ENCODE measurements around the gene CCT6A.
"Not testable (repeated sequence)": the region's sequence is repeated elsewhere in the genome, so short reads cannot be mapped to it uniquely, and the experiment has no call there.

CCT6A gene

GRCh38 chr7:56051339-56052191 lies at the start of gene CCT6A, which contains the start of gene PSPH:
CCT6A (plus strand) TSS chr7:56051765; CDS start chr7:56051849, 84 bp downstream.
PSPH (minus strand) TSS chr7:56051444; CDS start chr7:56021212, 30,232 bp downstream.
- peak; percentile 97 for DNase-seq

DNA sequence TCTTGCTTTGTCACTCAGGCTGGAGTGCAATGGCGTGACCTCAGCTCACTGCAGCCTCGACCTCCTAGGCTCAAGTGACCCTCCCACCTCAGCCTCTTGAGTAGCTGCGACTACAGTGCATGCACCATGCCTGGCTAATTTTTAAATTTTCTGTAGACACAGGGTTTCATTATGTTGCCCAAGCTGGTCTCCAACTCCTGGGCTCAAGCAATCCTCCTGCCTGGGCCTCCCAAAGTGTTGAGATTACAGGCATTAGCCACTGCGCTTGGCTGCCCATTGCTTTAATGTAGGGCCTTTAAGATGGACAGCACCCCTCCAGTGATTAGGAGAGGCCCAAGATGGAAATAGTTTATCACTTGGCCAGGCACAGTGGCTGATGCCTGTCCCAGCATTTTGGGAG lies 47.8 kb upstream of the CCT6A start:
- no peak for DNase-seq

DNA sequence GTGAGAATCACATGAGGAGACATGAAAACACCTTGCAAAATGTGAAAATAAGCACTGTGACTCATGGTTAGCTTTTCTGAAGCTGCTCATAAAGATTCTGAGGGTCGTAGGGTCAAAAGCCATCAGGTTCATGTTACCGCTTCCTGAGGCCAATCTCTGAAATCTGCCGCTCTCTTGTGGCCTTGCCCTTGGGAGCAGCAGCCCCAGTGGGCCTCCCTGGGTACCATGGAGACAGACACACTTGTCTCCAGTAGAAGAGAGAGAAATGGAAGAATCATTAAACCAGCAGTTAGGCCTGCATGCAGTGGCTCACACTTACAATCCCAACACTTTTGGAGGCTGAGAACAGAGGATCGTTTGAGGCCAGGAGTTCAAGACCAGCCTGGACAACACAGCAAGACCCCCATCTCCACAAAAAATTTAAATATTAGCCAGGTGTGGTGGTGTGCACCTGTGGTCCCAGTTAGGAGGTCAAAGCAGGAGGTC lies 44.4 kb upstream of the CCT6A start:
- DNase-seq: peak; percentile 17

- no peak for DNase-seq
Observed at GRCh38 chr7:56007891-56008290, 43.7 kb upstream of the CCT6A start.

GRCh38 chr7:56009695-56010094 lies 41.9 kb upstream of the CCT6A start:
- DNase-seq: peak; percentile 58

- not testable (repeated sequence) for DNase-seq
Observed at GRCh38 chr7:56017015-56017414, 34.5 kb upstream of the CCT6A start.

GRCh38 chr7:56019501-56019900 lies 32.1 kb upstream of the CCT6A start:
- DNase-seq: no peak

DNA sequence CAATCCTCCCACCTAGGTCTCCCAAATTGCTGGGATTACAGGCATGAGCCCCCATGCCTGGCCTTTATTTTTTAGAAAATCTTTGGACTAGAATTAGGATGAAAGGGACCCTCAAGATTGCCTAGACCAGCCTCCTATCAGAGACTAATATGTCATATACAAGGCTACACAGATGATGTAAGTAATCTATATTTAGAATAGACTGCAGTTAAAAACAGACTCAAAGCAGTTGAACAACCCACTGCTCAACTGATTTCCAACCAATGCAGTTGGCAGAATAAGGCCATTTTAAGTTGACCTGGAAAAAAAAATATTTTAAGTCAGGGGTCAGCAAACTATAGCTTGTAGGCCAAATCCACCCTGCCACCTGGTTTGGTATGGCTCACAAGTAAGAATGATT lies 28.1 kb upstream of the CCT6A start:
- DNase-seq: no peak

GRCh38 chr7:56026538-56026937 lies 25.0 kb upstream of the CCT6A start:
- DNase-seq: peak; percentile 57

GRCh38 chr7:56028942-56029630 lies 22.5 kb upstream of the CCT6A start:
- no peak for DNase-seq

DNA sequence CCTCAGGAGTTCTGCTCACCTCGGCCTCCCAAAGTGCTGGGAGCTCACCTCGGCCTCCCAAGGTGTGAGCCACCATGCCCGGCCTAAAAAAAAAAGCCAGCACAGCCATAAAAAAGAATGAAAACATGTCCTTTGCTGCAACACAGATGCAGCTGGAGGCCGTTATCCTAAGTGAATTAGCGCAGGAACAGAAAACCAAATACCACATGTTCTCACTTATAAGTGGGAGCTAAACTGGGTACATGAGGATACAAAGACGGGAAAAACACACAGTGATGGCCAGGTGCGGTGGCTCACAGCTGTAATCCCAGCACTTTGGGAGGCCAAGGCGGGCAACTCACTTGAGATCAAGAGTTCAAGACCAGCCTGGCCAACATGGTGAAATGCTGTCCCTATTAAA lies 21.2 kb upstream of the CCT6A start:
- no peak for DNase-seq

GRCh38 chr7:56031556-56031955 lies 20.0 kb upstream of the CCT6A start:
- not testable (repeated sequence) for DNase-seq

- not testable (repeated sequence) for DNase-seq
Observed at GRCh38 chr7:56032578-56032977, 19.0 kb upstream of the CCT6A start.

GRCh38 chr7:56033671-56034432 lies 17.7 kb upstream of the CCT6A start:
- DNase-seq: peak; percentile 91

GRCh38 chr7:56040730-56041129 lies 10.8 kb upstream of the CCT6A start:
- DNase-seq: no peak

DNA sequence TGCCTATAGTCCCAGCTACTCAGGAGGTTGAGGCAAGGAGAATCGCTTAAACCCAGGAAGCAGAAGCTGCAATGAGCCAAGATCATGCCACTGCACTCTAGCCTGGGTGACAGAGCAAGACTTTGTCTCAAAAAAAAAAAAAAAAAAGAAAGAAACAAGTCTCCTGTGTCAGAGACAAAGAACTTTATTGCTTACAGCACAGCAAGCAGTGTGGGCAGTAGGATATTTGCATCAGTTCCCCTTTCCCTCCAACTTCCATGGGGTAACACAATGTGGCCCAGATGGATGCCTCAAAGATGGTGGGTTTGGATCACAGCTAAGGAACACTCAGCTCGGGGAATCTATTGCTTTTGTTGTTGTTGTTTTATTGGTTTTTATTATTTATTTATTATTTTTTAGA lies 5.8 kb upstream of the CCT6A start:
- not testable (repeated sequence) for DNase-seq

DNA sequence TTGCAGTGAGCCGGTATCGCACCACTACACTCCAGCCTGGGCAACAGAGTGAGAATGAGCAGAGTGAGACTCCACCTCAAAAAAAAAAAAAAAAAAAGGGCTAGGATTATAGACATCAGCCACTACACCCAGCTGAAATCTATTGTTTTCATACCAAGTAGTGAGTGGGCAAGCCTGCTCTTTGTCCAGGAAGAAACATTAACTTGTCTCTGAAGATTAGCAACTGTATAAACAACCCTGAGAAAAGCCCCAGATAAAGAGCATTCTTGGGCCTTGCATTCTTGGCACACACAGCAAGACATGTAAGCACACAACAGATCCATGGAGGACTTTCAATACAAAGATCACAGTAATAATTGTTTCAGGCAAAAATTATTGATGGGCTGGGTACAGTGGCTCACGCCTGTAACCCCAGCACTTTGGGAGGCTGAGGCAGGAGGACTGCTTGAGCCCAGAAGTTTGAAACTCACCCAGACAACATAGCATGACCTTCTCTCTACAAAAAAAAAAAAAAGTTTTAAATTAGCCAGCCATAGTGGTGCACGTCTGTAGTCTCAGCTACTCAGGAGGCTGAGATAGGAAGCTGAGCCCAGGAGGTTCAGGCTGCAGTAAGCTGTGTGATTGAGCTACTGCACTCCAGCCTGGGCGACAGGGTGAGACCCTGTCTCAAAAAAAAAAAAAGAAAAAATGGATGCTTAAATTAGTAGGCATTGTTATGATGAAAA lies 4.7 kb upstream of the CCT6A start:
- no peak for DNase-seq

DNA sequence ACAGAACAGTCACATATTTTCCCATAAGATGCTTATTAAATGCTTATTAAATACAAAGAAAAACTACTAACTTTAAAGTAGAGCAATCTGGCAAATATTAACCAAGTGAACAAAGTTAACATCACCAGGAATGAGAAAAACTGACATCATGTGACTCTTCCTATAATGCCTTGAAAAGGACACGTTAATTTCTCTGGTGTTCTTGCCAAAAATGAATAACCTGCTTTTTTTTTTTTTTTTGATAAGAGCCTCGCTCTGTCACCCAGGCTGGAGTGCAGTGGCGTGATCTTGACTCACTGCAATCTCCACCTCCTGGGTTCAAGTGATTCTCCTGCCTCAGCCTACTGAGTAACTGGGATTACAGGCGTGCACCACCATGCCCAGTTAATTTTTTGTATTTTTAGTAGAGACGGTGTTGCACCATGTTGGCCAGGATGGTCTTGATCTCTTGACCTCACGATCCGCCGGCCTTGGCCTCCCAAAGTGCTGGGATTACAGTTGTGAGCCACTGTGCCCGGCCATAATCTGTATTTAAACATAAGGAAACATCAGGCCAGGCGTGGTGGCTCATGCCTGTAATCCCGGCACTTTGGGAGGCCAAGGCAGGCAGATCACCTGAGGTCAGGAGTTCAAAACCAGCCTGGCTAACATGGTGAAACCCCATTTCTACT lies 4.0 kb upstream of the CCT6A start:
- DNase-seq: not testable (repeated sequence)

DNA sequence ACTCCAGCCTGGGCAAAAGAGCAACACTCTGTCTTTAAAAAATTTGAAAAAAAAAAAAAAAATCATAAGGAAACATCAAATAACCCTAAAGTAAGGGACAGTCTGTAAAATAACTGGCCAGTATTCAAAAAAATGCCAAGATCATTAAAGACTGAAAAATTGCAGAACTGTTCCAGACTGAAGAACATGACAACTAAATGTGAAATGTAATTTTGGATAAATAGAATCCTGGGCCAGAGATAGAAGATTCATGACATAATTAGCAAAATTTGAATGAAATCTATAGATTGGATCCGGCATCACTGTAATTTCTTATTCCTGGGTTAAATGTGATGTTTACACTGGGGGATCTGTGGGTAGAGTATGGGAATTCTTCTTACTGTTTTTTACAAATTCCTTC lies 3.3 kb upstream of the CCT6A start:
- no peak for DNase-seq

- peak; percentile 50 for DNase-seq
Observed at GRCh38 chr7:56048763-56049162, 2.8 kb upstream of the CCT6A start.

DNA sequence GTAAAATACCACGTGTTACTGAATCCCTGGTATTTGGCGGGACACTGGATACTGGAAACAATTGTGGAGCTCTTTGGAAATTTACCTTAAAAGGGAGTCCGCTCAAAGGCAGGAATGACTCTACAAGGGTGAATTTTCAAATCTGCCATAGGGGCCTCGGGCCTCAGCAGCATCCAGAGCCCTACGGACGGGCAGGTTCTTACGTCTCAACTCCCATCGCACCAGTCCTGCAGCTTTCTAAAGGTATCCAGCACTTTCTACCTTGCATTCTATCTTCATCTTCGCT lies 569 bp upstream of the CCT6A start:
- no peak for DNase-seq

DNA sequence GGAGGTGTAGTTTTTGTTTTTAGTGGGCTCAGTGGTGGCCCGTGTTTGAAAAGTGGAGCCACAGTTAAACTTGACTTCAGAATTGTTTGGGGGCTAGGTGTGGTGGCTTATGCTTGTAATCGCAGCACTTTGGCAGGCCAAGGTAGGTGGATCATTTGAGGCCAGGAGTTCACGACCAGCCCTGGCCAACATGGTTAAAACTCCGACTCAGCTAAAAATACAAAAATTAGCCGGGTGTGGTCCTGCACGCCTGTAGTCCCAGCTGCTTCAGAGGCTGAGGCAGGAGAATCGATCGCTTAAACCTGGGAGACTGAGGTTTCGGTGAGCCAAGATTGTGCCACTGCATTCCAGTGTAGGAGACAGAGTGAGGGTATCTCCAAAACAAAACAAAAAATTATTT lies 1.8 kb downstream of the CCT6A start:
- no peak for DNase-seq
